Esophagus squamous epithelium (tissue), 5 donors: Measurements from ENCODE around the gene DOK4. TPM values are rescaled to one million over a fixed set of nuclear protein-coding genes. Genes with fewer than 3 reads are reported as not detected.

Source experiments
- DNase-seq: peaks from one replicate; lab custom pipeline; 2025; lab: John Stamatoyannopoulos, UW
- H3K27ac ChIP-seq, 4 donors: fragments of 200-600 bp; sonication (generic); one replicate each; pipeline ENCODE4 v1.5.1; 2016 to 2019; ENCODE audit warnings: mild to moderate bottlenecking in 1 of 4
- H3K27me3 ChIP-seq, 4 donors: fragments of 200-600 bp; sonication (generic); 1 replicate in 3 of 4; 2 replicates in 1 of 4; pipeline versions ENCODE4 v1.5.1 to v1.6.0; 2017 to 2021; ENCODE audit warnings: antibody characterized with exemption in 1 of 4
- H3K36me3 ChIP-seq, 3 donors: fragments of 200-600 bp; sonication (generic); one replicate each; pipeline ENCODE4 v1.5.1; 2016 to 2019
- H3K4me1 ChIP-seq, 3 donors: fragments of 200-600 bp; sonication (generic); one replicate each; pipeline ENCODE4 v1.5.1; 2017 to 2019
- H3K4me3 ChIP-seq, 4 donors: fragments of 200-600 bp; sonication (generic); 1 replicate in 3 of 4; 2 replicates in 1 of 4; pipeline ENCODE4 v1.5.1; 2016 to 2019; ENCODE audit warnings: mild to moderate bottlenecking in 2 of 4, moderate library complexity in 1 of 4
- H3K9me3 ChIP-seq, 3 donors: fragments of 200-600 bp; sonication (generic); one replicate each; pipeline ENCODE4 v1.5.1; 2016 to 2019
- CTCF ChIP-seq, 6 experiments: fragments of 450-650 bp in 4 of 6; fragments of 200-600 bp in 2 of 6; sonication (generic) in 2 of 6; IDR thresholded peaks; one replicate each; pipeline ENCODE4 v1.5.1; 2016 to 2019; ENCODE audit warnings: antibody characterized with exemption in 6 of 6, mild to moderate bottlenecking in 4 of 6, moderate library complexity in 4 of 6
- POLR2A ChIP-seq, 4 donors: fragments of 450-650 bp; IDR thresholded peaks; one replicate each; pipeline ENCODE4 v1.6.1; 2017; ENCODE audit warnings: antibody characterized with exemption in 4 of 4, mild to moderate bottlenecking in 4 of 4, moderate library complexity in 3 of 4
- WGBS, 2 donors: methylation state at CpG; one replicate each; pipeline ENCODE4 v1.1.5; 2018; 5-methylcytosine and 5-hydroxymethylcytosine counted together
- intact Hi-C: fragments of 100-400 bp; cut with DNase I; formaldehyde crosslinking; loops from one replicate; pipeline ENCODE4 v1.15.0; 2022
- total RNA-seq, 4 donors: library from RNA; depleted of rRNA; stranded (reverse); fragments of >200 nt; gene quantifications; one replicate each; pipeline ENCODE4 v1.1.0, GENCODE V29; 2016
- donor health status: DM: yes; HTN: yes; CAD: no.

The DOK4 gene
- total RNA-seq, 4 donors from 2014 or later, result 20.7 to 42.7 (median 28.8) TPM

GRCh38 chr16:57468346-57468745, 17.9 kb downstream of the DOK4 start:
- Histone ChIP-seq H3K36me3 (peaks cover 13 to 97% (median 54%) of the 10 kb centered on the region in 3 donors), H3K4me1 (peaks cover 8 to 43% (median 9%) of the 10 kb centered on the region in 3 donors), H3K4me3 (no peak overlapping the region), H3K27me3 (no peaks in the 10 kb centered on the region), H3K27ac (no peak overlapping the region), H3K9me3 (no peaks in the 10 kb centered on the region)
- intact Hi-C loops, result no loop called here
- TF ChIP-seq POLR2A (IDR thresholded peaks at IDR 0.05) (no peak), CTCF (IDR thresholded peaks at IDR 0.05) (no peak)
- no peak for DNase-seq
- WGBS, 2 donors, result 83 to 85% methylated on average over 2 of the region's 2 CpGs

DNA sequence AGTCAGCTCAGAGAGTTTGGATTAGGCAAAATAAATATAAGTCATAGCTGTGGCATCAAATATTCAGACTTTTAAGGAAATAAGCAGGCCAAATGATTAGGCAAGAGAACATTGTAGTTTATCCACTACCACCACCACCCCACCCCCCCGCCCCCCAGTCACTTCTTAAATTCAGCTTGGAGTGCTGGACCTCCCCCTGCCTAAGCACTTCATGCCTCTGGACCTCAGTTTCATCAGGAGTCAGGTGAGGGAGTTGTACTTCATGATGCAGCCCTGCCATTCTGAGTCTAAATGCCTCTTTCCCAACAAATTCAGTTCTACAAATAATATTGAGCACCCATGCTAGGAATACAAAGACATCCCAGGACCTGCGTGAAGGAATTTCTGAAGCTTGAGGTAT, 21.8 kb downstream of the DOK4 start:
- Histone ChIP-seq H3K27ac (no peak overlapping the region), H3K36me3 (peaks cover 2 to 81% (median 33%) of the 10 kb centered on the region in 3 donors), H3K4me1 (peaks cover 7 to 32% (median 13%) of the 10 kb centered on the region in 3 donors), H3K9me3 (no peaks in the 10 kb centered on the region), H3K4me3 (no peak overlapping the region), H3K27me3 (no peaks in the 10 kb centered on the region)
- no peak for DNase-seq
- 83 to 85% methylated on average over 2 of the region's 2 CpGs for WGBS, 2 donors
- intact Hi-C loops, result no loop called here
- TF ChIP-seq CTCF (IDR thresholded peaks at IDR 0.05) (no peak), POLR2A (IDR thresholded peaks at IDR 0.05) (no peak)

DNA sequence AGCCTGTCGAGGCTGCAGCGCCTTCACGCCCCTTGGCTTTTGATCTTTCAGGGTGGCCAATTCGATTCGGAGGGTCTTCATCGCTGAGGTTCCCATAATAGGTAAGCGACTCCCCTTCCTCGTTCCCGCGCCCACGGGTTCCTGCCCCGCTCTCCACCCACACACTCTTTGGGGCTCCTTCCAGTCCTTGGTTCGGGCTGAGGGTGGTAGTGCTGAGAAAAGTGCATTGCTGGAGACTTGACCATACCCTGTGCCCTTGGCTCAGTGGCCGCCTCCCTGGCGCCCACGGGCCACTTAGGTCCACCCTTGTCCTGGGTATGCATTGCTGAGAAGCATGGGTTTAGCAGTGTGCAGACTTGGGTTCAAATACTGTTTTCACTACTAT, 23.3 kb downstream of the DOK4 start:
- peak overlapping the region; percentile 91 to 93 (median 93) for H3K27ac ChIP-seq
- H3K4me3 ChIP-seq, result peak overlapping the region; percentile 90 to 100 (median 94)
- TF ChIP-seq CTCF (IDR thresholded peaks at IDR 0.05), result no peak
- H3K27me3 ChIP-seq, result no peaks in the 10 kb centered on the region
- H3K9me3 ChIP-seq, result no peaks in the 10 kb centered on the region
- intact Hi-C loops, result no loop called here
- 0% methylated on average over 3 to 6 of the region's 16 CpGs for whole genome bisulfite sequencing, 2 donors
- peaks cover 3 to 81% (median 33%) of the 10 kb centered on the region in 3 donors for H3K36me3 ChIP-seq
- H3K4me1 ChIP-seq, result peaks cover 7 to 29% (median 13%) of the 10 kb centered on the region in 3 donors
- no peak for DNase-seq

- peak within 1 kb of the TSS; percentile 91 to 93 (median 93) for H3K27ac ChIP-seq
- H3K9me3 ChIP-seq, result no peaks in the 10 kb centered on the region
- H3K36me3 ChIP-seq, result peaks cover 5 to 81% (median 30%) of the 10 kb centered on the region in 3 donors
- DNase-seq, result peak; percentile 25
- intact Hi-C loops, result no loop called here
- H3K4me1 ChIP-seq, result peaks cover 7 to 29% (median 13%) of the 10 kb centered on the region in 3 donors
- WGBS, 2 donors, result 3 to 9% methylated on average over 6 of the region's 47 CpGs
- no peaks in the 10 kb centered on the region for H3K27me3 ChIP-seq
- peak; percentile 89 to 99 (median 96) for TF ChIP-seq CTCF (IDR thresholded peaks at IDR 0.05)
- TF ChIP-seq POLR2A (IDR thresholded peaks at IDR 0.05), result peak in 3 of 4 donors; percentile 64 to 87 (median 86)
- peak within 1 kb of the TSS; percentile 90 to 100 (median 94) for H3K4me3 ChIP-seq
These were observed 23.9 kb downstream of the DOK4 start, which contains the start of gene POLR2C for GRCh38 chr16:57462209-57462977. Gene POLR2C, plus strand, starts transcription at chr16:57462679. Its CDS starts 46 bp downstream, at chr16:57462725.

GRCh38 chr16:57452021-57452420, 34.3 kb downstream of the DOK4 start:
- H3K9me3 ChIP-seq, result no peaks in the 10 kb centered on the region
- 85 to 95% methylated on average over 8 to 10 of the region's 10 CpGs for WGBS, 2 donors
- H3K27me3 ChIP-seq, result no peaks in the 10 kb centered on the region
- peaks cover 6 to 21% (median 7%) of the 10 kb centered on the region in 3 donors for H3K4me1 ChIP-seq
- peaks cover 3 to 65% (median 35%) of the 10 kb centered on the region in 3 donors for H3K36me3 ChIP-seq
- no peak for DNase-seq
- intact Hi-C loops, result no loop called here
- TF ChIP-seq CTCF (IDR thresholded peaks at IDR 0.05) (no peak), POLR2A (IDR thresholded peaks at IDR 0.05) (no peak)
- no peak overlapping the region for H3K27ac ChIP-seq
- H3K4me3 ChIP-seq, result no peak overlapping the region
